ENCODE measurements around the gene HEATR3.

HEATR3 gene

DNA sequence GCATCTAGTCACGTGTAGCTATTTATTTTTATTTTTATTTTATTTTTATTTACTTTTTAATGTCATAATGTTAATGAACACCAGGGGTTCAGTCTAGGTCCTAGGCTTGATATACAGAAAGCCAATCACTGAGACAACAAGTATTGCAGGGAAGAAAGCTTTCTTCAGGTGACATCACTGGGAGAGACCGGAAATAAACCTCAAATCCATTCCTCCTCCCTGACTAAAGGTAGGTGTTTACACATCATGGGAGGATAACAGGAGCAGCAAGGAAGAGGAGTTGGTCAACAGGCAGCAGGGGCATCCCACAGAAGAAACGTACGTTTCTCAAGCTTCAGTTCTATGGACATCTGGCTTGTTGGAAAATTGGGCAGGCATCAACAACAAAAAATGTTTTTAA, 9.5 kb upstream of the HEATR3 start:
- no peak for DNase-seq (ENCODE audit: low read depth in 3 of 3)

DNA sequence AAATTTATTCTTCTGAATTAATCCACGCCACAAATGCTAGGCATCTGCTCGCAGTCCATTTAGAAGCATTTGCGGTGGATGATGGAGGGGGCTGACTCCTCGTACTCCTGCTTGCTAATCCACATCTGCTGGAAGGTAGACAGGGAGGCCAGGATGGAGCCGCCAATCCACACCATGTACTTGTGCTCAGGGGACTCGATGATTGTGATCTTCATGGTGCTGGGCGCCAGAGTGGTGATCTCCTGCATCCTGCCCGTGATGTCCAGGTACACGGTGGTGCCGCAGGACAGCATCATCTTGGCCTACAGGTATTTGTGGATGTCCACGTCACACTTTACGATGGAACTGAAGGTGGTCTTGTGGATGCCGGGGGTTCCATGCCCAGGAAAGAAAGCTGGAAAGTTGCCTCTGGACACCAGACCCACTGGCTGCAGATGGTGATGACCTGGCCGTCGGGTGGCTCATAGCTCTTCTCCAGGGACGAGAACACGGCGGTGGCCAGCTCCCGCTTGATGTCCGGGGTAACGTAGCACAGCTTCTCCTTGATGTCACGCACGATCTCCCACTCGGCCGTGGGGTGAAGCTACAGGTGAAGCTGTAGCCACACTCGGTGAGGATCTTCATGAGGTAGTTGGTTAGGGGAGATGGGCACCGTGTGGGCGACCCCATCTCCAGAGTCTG, 7.5 kb upstream of the HEATR3 start:
- no peak for DNase-seq (ENCODE audit: low read depth in 3 of 3)

DNA sequence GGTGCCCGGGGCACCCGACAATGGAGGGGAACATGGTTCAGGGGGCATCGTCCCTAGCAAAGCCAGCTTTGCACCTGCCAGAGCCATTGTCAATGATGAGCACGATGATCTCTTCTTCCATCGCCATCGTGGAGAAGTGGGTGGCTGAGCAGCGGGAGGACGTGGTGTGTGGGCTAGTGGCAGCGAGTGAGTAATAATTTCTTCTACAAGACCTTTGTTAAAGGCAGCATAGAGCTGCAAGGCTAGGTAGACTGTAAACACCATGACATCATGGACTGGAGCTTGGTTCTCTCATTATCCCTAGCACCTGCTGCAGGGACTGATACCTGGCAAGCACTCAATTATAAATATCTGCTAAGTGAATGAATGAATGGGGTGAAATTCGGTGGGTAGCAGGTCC, 6.7 kb upstream of the HEATR3 start:
- DNase-seq (ENCODE audit: low read depth in 3 of 3), result no peak

DNA sequence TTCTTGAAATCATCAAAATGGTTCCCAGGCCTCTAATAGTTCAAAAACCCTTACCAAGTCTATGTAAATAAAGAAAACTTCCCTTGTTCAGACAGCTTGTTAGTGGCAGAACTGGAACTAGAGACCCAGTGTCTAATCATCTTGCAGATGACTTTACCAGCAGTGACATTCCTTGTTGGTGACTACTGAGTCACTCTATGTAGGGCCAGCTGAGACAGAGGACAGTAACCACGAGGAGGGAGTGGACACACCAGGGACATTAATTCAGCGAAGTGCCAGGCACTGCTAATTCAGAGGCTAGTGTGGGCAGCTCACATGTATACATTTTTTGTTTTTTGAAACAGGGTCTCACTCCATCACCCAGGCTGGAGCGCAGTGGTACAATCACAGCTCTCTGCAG, 6.1 kb upstream of the HEATR3 start:
- DNase-seq (ENCODE audit: low read depth in 3 of 3), result no peak

DNA sequence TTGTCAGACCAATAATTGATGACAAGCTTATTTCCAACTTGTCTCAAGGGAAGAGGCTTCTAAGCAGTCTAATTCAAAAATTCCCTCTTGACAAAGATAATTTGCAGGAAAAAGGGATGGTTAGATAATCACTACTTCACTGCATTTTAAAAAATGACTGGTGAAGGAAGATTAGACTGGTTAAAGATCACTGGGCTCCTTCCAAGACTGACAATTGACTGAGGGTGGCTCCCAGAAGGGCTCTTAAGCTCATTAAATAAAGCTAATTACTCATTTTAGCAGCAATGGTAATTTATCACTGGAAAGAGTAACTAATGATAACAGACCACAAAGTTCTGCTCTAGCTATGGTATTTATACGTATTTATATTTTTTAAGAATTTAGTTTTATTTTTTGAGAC, 4.4 kb upstream of the HEATR3 start:
- no peak for DNase-seq (ENCODE audit: low read depth in 3 of 3)

DNA sequence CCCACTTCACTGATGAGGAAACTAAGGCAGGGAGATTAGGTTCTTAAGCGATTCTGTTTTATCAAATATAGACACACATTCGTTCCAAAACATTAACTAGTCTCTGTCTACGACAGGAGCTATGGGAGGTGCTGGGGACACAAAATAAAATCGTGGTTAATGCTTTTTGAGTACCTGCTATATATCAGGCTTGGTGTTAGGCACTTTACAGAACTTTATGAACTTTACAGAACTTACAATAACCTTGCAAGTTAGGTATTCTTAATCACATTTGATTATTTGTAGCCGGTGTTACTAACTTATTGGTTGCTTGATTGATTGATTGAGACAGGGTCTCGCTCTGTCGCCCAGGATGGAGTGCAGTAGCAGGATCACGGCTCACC, 538 bp upstream of the HEATR3 start:
- no peak for DNase-seq (ENCODE audit: low read depth in 3 of 3)

DNA sequence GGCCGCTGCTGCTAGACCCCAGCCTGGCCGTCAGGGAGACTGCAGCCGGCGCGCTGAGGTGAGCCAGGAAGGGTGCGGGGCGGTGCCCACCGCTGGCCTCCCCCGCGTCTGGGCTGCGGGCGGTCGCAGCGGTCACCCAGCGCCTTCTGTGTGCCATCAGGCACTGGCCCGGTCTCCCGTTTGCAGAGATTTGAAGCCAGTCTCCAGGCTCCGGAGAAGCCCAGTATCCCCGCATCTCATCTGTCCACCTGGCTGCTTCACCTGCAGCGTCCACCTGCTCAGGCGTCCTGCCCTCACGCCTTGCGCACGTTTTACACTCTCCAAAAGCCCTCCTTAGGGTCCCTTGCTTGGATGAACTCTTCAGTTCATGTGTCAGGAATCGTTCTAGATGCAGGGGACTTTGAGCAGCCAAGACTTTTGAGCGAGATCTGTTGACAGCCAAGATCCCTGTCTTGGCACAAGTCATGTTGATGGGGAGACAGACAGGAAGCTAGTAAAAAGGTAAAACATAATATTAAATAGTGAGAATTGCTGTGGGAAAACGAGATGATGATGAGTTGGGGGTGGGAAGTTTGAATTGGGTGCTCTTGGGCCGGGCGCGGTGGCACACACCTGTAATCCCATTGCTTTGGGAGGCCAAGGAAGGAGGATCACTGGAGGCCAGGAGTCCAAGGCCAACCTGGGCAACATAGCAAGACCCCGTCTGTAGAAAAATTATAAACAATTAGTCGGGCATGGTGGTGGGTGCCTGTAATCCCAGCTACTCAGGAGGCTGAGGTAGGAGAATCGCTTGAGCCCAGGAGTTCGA, 916 bp downstream of the HEATR3 start:
- no peak for DNase-seq (ENCODE audit: low read depth in 3 of 3)

DNA sequence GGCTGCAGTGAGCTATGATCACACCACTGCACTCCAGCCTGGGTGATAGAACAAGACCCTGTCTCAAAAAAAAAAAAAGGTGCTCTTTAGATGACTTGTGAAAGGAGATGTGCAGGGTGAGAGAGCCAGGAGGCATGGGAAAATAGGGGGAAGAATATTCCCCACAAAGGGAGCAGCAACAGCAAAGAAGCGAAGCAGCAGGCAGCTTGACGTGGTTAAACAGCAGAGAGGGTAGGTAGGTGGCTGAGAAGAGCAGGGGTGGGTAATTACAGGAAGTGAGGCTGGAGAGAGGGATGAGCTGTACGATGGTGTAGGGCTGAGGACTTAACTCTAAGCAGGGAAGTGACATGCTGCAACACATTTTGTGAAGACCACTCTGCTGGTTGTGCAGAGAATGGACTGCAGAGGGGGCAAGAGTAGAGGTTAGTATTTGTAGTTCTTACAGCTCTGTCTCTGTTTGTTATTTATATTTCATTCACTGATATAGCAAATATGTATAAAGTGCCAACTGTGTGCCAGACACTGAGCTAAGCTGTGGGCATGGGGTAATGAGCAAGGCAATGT, 1.6 kb downstream of the HEATR3 start:
- DNase-seq (ENCODE audit: low read depth in 3 of 3), result peak in 1 of 3 donors; percentile 31

DNA sequence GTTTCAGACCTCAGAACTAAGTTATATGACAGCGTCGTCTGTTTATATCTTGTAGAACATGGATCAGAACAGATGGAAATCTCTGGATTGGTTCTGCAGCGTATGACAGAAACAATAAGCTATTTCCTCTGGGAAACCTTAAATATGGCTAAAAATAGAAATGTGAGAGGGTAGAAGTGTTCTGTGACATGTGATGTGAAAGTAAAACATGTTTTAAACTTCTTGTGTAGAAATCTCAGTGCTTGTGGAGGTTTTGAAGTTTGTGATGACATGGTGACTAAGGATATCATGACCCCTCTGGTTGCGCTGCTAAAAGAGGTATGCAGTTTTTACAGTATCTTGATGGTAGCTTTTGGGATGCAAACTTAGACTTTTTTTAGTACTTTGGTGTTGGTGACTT, 2.8 kb downstream of the HEATR3 start:
- DNase-seq (ENCODE audit: low read depth in 3 of 3), result no peak

DNA sequence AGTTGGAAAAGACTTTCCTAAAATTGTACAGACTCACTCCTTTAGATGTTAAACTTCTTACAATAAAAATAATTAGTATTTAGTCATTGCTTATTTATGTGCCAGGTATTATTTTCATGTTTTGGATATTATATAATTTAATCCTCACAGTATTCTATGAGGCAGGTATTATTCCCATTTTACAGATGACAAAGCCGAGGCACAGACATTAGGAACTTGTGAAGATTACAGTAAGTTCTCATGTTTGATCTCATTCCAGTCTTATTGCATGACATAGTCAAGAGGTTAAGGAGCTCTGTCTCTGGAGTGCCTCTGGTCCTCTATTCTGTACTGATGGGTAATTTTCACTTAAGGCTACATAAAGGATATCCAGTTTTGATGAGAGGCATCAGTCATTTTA, 3.3 kb downstream of the HEATR3 start:
- no peak for DNase-seq (ENCODE audit: low read depth in 3 of 3)

DNA sequence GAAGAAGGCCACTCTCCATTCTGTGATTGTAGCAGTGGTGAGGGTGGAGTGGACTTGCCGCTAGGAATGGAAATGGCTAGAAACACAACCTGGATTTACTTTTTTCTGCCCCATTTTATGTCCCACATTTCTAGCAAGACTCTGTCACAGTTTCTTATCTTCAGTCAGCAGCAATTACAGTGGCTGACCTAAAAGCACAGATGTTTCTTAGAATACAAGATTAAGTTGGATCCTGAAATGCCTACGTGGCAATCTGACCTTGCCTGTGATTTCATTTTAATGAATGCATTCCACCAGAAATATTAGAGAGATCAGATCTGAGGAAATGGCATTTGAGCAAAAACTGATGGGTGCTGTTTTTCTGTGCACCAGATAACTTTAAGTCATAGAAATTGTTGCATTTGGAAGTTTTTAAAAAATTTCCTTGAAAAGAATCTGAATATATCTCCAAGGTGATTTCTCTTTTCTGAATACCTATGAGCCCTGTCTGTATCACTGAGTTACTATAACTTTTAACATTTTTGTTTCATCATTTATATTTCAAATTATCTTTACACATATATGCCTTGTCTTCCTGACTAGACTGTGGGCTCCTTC, 5.4 kb downstream of the HEATR3 start:
- DNase-seq (ENCODE audit: low read depth in 3 of 3), result no peak

DNA sequence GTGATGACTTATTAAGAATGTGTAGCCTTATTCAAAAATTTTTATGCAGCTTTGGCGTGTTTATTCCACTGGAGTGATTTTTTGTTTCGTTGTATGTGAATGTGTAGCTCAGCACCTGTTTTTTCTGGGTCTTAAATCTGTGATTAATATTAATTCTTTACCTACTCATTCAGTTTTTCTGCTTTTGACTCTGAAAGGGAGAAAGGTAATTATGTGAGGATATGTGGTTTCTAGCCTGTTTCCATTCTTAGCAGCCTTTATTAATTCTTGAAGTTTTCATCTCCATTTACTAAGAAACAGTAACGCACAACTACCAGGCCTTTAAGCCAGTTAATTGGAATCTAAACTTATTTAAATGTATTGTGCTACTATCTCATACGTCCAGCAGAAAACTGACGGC, 7.0 kb downstream of the HEATR3 start:
- no peak for DNase-seq (ENCODE audit: low read depth in 3 of 3)

DNA sequence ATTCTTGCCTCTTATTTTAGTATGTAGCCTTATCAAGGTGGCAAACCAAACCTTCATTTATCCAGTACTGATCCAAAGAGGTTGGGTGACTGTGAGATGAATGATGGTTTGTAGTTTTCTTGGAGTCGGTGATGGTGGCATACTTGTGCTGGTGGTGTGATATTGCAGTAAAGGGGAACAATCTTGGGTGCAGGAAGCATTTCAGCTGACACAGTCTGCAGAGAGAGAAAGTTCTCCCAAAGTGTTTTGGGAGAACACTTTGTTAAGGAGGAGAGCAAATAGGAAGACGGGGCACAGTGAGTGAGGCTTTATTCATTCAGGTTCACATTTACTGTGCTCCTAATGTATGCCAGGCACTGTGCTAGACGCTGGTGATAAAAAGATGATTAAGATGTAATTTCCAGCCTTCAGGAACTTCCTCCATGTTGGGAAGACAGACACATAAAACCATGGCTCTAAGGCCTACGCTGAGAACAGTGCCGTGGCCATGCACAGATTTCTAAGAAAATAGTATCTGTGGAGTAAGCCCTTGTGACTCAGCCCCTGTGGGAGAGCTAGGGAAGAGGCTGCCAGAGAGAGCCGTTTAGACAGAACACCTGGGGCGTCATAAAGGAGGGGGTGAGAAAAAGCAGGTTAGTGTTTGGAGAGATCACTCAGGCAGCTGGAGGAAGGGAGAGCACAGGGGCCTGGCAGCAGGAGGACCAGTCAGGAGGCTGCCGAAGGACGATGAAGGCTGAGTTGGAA, 13.8 kb downstream of the HEATR3 start:
- no peak for DNase-seq (ENCODE audit: low read depth in 3 of 3)

DNA sequence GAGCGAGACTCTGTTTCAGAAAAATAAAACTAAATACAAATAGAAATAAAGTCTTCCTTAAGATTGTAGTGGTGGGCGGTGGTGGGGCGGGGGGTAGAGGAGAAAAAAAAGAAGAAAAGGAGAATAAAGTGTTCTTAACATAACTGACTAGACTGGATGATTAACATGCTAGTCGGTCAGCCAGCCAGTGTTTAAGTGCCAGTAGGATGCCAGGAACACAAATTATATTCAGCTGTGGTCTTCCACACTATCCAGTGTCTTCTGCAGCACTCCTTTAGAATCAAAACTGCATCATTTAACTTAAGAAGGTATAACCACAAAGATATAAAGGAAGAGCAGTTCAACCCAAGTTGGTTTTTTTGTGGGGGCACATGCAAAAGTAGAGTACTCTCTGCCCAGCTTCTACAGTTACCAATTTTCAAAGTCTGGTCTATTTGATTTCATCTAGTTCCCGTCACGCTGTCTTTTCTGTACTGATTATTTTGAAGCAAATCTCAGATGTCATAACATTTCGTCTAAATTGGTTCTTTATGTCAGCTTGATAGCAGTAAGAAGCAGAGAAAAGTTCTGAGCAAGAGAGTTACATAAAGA, 15.8 kb downstream of the HEATR3 start:
- no peak for DNase-seq (ENCODE audit: low read depth in 3 of 3)

DNA sequence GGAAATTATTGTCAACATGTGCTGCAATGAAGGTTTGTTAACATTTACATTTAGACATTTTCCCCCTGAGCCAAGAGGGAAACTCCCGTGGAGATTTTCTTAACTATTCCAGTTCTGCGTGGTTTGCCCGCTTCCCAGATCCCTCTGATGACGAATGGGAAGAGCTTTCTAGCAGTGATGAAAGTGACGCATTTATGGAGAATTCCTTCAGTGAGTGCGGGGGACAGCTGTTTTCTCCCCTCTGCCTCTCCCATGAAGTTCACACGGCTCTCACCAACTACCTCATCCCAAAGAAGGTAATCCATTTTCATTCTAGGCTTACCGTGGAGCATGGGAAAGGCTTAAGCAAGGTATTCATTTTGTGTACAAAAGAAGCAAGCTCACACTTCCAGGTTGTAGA, 18.2 kb downstream of the HEATR3 start:
- DNase-seq (ENCODE audit: low read depth in 3 of 3), result no peak

DNA sequence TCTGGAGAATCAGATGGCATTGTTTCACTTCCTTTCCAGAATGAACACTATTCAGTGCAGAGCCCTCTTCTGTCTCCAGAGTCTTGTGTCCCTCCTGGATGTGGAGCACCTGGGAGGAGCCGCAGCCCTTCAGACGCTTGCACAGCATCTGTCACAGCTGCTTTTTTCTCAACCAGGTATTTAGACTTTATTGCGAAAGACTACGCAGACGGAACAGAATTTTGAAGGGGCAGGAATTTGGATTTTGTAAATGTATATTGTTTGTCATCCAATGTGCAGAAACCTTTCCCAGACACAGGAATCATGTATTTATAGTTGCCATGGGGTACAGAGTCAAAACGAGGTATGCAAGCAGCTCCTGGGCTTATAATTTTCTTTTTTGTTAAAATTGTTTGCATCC, 20.4 kb downstream of the HEATR3 start:
- DNase-seq (ENCODE audit: low read depth in 3 of 3), result no peak

DNA sequence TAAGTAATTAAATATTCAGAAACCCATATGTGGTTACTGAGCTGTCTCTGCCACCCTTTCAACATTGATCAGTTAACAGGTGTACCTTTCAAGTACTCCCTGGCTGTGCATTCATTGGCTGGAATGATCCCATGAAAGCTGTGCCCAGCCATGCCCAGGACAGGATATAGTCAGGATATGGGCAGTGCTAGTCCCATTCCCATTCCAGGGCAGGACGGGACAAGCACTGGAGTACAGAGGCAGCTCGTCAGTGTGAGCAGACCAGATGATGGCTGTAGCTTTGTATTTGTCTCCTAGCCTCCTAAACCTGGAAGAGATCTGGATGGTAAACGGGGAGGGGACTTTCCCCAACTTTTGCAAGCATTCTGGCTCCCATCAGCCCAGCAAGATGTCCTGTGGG, 22.5 kb downstream of the HEATR3 start:
- DNase-seq (ENCODE audit: low read depth in 3 of 3), result no peak

DNA sequence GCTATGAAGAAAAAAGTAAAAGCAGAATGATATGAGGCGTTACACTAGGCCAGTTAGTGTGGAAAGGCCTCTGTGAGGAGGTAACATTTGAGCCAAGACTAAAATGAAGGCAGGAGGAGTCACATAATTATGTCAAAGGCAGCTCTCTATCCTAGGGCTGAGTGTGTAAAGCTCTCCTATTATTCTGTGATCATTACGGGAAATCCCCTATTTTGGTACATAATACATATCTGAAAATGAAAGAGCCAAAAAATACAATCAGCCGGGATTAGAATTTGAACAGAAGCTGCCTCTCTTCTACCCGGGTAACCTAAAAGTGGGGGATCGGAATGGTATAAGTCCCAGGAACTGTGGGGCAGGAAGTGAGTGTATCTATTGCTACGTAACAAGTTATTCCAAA, 27.1 kb downstream of the HEATR3 start:
- DNase-seq (ENCODE audit: low read depth in 3 of 3), result no peak

DNA sequence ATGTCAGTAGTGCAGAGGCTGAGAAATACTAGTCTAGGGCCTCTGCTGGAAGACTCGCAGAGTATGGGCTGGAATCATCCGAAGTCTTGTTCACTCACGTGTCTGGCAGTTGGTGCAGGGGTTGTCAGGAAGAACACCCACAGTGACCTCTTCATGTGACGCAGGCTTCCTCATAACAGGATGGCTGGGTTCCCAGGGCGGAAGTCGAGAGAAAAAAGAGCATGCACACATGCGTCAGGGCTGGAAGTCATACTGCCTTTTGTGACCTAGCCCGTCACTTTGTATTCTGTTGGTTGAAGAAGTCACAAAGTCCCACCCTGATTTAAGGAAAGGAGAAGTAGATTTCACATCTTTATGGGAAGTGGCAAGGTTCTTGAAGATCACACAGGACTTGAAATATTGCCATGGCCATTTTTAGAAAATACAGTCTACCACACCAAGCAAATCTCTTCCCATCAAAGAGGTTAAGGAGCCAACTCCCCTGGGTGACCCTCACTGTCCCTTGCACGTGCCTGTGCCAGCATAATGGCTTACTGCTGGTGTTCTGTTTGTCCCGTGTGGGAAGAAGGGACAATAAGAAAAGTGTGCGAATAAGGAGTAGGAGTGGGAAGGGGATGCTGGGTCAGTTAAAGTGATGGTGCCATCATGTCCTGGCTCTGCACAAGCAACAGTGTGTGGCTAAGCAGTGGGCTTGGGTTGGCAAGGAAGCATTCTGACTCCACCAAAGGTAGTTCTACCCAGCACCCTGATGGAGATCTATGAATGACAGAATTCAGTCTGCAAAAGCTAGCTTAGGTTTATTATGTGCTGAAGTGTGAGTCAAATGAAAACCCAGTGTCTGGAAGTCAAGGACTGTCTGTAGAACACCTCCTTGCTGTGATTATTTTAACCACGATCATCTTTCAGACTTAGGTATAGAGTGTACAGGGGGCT, 28.1 kb downstream of the HEATR3 start:
- no peak for DNase-seq (ENCODE audit: low read depth in 3 of 3)

DNA sequence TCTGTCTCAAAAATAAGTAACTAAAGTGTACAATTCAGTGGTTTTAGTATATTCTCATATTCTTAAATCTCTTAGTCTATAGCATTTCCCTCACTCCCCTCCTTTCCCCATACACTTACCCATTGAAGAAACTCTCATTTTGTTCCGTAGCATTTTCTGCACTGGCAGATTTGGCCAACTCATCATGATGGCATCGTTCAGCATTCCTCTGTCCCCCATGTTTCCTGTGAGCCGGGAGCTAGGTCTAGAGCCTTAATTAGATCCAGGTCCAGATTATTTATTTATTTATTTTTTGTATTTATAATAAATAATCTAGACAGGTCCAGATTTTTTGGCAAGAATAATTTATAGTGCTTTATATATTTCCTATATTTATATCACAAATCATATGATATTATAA, 31.0 kb downstream of the HEATR3 start:
- DNase-seq (ENCODE audit: low read depth in 3 of 3), result no peak
